Measurements from ENCODE around the gene MOB2.

MOB2 gene

GRCh38 chr11:1455763-1456060, 30.9 kb downstream of the MOB2 start:
- no peak for DNase-seq

GRCh38 chr11:1455032-1455762, 31.4 kb downstream of the MOB2 start:
- no peak for DNase-seq

GRCh38 chr11:1454576-1454975, 32.0 kb downstream of the MOB2 start:
- DNase-seq = no peak

DNA sequence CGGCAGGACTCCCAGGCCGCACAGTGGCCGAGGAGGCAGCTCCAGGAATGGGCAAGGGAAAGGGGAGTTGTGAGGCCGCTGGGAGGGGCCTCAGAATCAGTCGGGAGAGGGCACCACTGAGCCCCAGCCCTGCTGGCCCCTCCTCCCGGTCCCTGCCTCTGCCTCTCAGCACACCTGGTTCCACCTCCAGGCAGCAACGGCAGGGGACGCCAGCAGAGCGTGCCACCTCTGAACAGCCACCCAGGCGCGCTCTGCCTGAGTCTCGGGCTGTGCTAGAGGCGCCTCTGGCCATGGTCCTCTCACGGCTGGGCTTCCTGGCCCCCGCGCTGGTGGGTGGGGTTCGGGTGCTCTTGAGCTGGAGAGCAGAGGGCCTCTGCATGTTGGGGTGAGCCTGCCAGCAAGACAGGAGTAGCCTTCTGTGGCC, 33.0 kb downstream of the MOB2 start:
- no peak for DNase-seq

- no peak for DNase-seq
Measured at GRCh38 chr11:1452744-1453143, 33.8 kb downstream of the MOB2 start.

GRCh38 chr11:1451781-1452470, 34.7 kb downstream of the MOB2 start:
- no peak for DNase-seq

GRCh38 chr11:1450949-1451710, 35.4 kb downstream of the MOB2 start:
- no peak for DNase-seq

- no peak for DNase-seq
Measured at GRCh38 chr11:1450344-1450875, 36.2 kb downstream of the MOB2 start.

GRCh38 chr11:1449490-1450243, 36.9 kb downstream of the MOB2 start:
- DNase-seq = no peak

DNA sequence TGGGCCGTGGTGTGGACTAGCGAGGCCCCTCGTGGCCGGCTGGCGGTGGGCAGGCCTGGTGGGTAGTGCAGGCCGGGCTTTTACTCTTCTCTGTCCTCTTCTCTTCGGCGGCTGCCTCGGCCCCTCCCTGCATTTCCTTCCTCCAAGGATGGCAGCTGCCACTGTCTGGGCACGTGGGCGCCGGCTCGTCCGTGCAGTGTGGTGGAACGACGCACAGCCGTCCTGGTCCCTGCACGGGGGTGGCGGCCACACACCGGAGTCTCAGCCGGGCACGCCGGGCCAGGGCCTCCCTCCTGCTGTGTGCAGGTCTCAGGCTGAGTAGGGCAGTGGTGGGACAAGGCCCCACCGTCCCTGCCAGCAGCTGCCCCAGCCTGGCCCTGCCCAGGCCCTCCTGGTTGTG, 37.7 kb downstream of the MOB2 start:
- DNase-seq = no peak

DNA sequence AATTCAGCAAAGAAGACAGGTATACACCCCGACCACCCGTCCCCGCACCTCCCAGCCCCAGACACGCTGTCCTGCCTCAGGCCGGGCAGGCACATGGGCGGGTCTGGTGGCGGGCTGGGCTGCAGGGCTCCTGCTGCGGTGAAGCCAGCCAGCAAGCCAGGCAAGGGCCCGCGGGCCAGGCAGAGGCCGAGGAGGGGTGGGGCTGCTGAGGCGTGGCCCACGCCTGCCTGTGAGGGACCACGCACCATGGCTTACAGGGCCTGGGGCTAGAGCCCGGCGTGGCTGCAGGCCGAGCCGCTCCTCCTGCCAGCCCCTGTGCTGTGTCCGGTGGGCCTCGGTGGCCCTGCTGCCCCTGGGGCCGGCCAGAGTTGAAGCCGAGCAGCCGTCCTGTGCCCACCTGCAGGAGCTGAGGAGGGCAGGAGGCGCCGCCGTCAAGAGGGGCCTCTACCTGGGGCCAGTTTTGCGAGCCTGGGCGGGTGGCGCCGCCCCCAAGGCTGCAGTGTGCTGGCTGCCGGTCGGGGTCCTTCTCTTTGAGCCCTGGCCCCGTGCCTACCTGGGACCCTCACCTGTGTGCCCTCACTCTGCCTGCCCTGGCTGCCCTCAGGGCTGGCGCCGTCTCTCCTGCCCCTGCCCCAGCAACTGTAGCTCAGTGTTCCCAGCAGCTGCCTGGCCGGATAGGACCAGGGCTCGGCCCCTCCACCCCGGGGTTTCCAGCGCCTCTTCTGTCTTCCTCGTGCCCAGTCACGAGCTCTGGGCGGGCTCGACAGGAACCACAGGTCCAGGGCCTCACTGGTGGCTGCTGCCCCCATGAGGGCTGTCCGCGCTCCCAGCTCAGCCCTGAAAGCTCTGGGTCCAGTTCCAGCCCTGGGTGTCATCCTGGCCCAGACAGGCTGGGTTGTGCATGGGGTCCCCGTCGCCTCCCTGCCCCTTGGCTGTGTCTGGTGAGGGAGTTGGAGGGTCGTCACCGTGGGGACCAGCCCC, 38.4 kb downstream of the MOB2 start:
- DNase-seq = no peak

DNA sequence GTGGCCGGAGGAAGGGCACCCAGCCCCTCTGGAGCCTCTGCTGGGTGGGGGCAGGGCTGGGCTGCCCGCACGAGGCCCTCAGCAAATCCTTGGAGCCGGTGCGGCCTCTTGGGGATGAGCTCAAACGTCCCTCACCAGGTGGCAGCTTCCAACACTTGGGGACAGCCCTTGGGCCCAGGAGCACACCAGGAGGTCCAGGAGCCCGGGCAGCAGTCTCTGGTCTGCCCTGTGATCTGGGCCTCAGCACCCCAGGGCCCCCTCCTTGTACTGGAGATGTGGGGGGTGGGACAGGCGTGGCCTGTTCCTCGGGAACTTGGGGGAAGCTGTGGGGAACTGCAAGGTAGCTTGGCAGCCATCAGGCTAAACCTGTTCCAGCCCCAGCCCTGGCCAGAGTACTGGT, 40.0 kb downstream of the MOB2 start:
- DNase-seq = no peak

- no peak for DNase-seq
Measured at GRCh38 chr11:1445741-1446445, 40.7 kb downstream of the MOB2 start.

DNA sequence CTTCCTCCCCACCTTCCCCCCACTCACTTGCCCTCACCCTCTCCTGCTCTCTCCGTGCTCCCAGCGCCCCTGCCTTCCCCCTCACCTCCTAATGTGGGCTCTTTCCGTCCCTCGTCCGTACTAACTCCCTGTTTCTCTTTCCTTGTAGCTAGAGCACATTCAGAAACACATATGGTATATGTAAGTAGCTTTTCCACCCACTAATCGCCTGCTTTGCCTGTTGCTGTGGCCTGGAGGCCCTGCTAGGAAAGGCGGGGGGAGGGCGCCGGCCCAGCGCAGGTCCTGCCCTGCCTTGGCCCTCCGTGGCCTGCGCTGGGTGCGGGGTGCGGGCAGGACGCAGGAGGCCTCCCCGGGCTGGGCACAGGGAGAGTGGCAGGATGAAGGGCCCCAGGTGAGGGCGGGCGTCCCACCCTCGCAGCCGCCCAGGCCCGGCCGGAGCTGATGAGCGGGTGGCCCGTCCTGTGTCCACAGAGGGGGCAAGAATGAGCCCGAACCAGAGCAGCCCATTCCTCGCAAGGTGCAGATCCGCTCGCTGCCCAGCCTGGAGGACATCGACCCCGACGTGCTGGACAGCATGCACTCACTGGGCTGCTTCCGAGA, 41.7 kb downstream of the MOB2 start:
- DNase-seq = no peak

DNA sequence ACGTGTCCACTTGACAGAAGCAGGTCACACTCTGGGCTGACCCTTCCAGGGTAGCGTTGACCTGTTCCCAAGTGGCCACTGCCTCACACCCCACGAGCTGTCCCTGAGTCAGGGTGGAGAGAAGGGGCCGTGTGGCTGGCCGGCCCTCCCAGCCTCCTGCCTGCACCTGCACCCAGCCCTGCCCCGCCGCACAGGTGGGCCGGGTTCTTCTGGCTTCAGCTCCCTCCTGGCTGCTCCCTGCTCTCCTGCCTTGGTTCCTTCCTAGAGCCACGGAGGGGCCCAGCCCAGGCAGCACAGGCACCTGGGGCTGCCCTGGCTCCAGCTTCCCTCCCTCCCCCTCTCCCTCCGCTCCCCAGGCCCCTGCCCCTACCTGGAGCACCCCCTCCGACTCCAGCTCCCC, 42.3 kb downstream of the MOB2 start:
- no peak for DNase-seq

GRCh38 chr11:1443737-1444136, 42.8 kb downstream of the MOB2 start:
- DNase-seq = no peak

DNA sequence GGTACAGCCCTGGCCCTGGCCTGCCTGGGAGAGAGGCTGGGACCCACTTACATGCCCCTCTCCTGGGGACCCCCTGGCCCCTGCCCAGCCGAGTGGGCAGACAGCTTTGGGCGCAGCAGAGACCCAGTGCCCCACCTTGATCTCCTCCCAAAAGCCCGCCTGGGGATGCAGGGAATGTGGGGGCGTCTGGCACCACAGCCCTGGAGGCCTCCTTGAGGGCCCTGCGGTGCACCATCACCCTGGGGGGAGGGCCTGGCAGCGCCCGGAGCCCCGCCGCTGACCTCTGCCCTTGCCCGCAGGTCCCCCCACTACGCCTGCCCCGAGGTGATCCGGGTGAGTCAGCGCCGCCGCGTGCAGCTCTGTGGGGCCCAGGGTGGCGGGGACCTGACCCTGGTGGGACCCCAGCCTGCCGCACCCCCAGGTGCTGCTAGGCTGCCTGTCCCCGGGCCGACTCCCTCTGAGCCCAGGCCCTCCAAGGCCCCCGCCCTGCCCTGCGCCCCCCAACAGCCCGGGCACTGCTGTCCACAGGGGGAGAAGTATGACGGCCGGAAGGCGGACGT, 43.7 kb downstream of the MOB2 start:
- no peak for DNase-seq

DNA sequence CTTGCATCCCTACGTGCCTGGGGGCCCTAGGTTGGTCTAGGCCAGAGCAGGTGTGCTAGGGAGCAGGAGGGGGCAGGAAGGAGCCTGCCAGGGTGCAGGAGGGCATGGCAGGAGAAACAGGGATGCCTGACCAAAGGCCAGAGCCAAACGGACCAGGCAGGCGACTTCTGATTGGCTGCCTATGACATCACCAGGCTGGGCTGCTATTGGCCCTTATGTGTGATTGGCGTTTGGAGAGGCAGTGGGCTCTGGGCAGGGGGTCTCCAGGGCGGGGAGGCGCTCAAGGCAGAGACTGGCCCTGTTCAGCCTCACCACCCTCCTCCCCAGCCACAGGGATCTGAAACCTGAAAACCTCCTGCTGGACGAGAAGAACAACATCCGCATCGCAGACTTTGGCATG, 44.4 kb downstream of the MOB2 start:
- no peak for DNase-seq

DNA sequence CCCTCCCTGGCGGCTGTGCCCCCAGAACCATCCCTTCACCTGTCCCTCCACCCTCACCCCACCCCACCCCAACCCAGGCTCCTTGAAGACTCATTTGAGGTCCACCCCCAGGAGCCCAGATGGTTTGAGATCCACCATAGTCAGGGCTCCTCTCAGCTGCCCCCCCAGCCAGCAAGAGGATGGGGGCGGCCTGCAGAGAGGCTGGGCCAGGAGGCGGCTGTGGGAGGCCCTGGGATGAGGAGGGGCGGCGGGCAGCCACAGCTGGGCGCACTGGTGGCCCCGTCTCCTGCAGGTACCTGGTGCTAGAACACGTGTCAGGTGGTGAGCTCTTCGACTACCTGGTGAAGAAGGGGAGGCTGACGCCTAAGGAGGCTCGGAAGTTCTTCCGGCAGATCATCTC, 46.1 kb downstream of the MOB2 start:
- no peak for DNase-seq

DNA sequence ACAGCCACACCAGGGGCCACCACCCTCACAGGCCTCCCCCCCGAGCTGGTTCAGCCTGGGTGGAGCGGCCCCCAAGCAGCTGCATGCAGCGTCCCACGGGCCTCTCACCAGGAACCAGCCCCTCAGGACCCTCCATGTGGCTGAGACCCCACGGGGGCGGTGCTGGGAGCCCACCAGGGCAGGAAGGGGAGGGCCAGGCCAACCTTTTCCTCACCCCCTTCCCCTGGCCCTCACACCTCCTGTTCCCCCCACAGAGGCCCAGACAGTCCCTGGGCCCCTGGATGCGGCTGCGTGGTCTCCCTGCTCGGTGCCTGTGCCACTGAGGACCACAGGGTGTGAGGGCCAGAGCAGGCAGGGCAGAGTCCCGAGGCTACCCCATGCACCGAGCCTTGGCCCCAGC, 46.5 kb downstream of the MOB2 start:
- no peak for DNase-seq
